Keratinocyte (primary cell): ENCODE measurements around the gene MAST2. TPM values are rescaled to one million over a fixed set of nuclear protein-coding genes. Genes with fewer than 3 reads are reported as not detected.

Experiments used
- DNase-seq: peaks from one replicate; pipeline ENCODE4 v3.0.0-alpha.2; 2011; ENCODE audit warnings: low read depth, missing footprints, low spot score
- FAIRE-seq: peaks from 2 replicates; lab custom pipeline; 2011; peaks lifted over from hg19 to GRCh38; lab: Jason Lieb, UNC
- H2AFZ ChIP-seq: 2 replicates; pipeline ENCODE4 v1.6.0; 2012; ENCODE audit warnings: low read length, control low read depth, inconsistent platforms; ENCODE audit not compliant: control insufficient read depth
- H3K27ac ChIP-seq: 2 replicates; pipeline ENCODE4 v1.5.1; 2011; ENCODE audit warnings: low read length; ENCODE audit not compliant: control insufficient read depth, insufficient read depth
- H3K27me3 ChIP-seq: 3 replicates; pipeline ENCODE4 v1.6.0; 2011; ENCODE audit warnings: low read length; ENCODE audit not compliant: control insufficient read depth, insufficient read depth; ENCODE audit errors: extremely low read depth
- H3K36me3 ChIP-seq, 2 experiments: 2 replicates in 1 of 2; 3 replicates in 1 of 2; pipeline ENCODE4 v1.5.1; 2011; ENCODE audit warnings: low read length in 2 of 2, mild to moderate bottlenecking in 1 of 2; ENCODE audit not compliant: control insufficient read depth in 2 of 2, insufficient read depth in 2 of 2; ENCODE audit errors: extremely low read depth in 1 of 2
- H3K4me1 ChIP-seq: 3 replicates; pipeline ENCODE4 v1.5.1; 2011; ENCODE audit warnings: low read length; ENCODE audit not compliant: control insufficient read depth, insufficient read depth; ENCODE audit errors: extremely low read depth
- H3K4me2 ChIP-seq: 3 replicates; pipeline ENCODE4 v1.6.0; 2011; ENCODE audit warnings: low read depth, low read length; ENCODE audit not compliant: control insufficient read depth, insufficient read depth; ENCODE audit errors: extremely low read depth
- H3K4me3 ChIP-seq, 3 experiments: fragments of 200-600 bp in 1 of 3; sonication (generic) in 1 of 3; 2 replicates in 2 of 3; 3 replicates in 1 of 3; pipeline ENCODE4 v1.5.1; 2011 to 2016; ENCODE audit warnings: low read length in 3 of 3, mild to moderate bottlenecking in 3 of 3, control low read depth in 2 of 3, inconsistent platforms in 1 of 3, low read depth in 1 of 3, mixed read lengths in 1 of 3, mixed run types in 1 of 3, moderate library complexity in 1 of 3; ENCODE audit not compliant: control insufficient read depth in 2 of 3, insufficient read depth in 2 of 3; ENCODE audit errors: extremely low read depth in 1 of 3
- H3K79me2 ChIP-seq: 2 replicates; pipeline ENCODE4 v1.6.0; 2012; ENCODE audit warnings: low read length; ENCODE audit not compliant: control insufficient read depth, insufficient read depth
- H3K9ac ChIP-seq: 3 replicates; pipeline ENCODE4 v1.6.0; 2011; ENCODE audit warnings: low read length; ENCODE audit not compliant: control insufficient read depth, insufficient read depth; ENCODE audit errors: extremely low read depth
- H3K9me1 ChIP-seq: 3 replicates; pipeline ENCODE4 v1.6.0; 2011; ENCODE audit warnings: low read length; ENCODE audit not compliant: control insufficient read depth, insufficient read depth; ENCODE audit errors: extremely low read depth
- H3K9me3 ChIP-seq: 2 replicates; pipeline ENCODE4 v1.5.1; 2012; ENCODE audit warnings: low read depth, low read length; ENCODE audit not compliant: control insufficient read depth
- H4K20me1 ChIP-seq: 3 replicates; pipeline ENCODE4 v1.6.0; 2011; ENCODE audit warnings: low read length; ENCODE audit not compliant: control insufficient read depth, insufficient read depth; ENCODE audit errors: extremely low read depth
- CTCF ChIP-seq, 3 experiments: IDR thresholded peaks in 1 of 3; conservative IDR thresholded peaks in 1 of 3; optimal IDR thresholded peaks in 1 of 3; 2 replicates in 2 of 3; 3 replicates in 1 of 3; pipeline versions ENCODE3 to v1.5.1; 2011; ENCODE audit warnings: low read length in 3 of 3, mild to moderate bottlenecking in 3 of 3, moderate library complexity in 2 of 3, control low read depth in 1 of 3, inconsistent platforms in 1 of 3; ENCODE audit not compliant: insufficient read depth in 2 of 3; ENCODE audit errors: extremely low read depth in 1 of 3
- EZH2 ChIP-seq: IDR thresholded peaks from one replicate; pipeline ENCODE4 v1.6.1; 2012; ENCODE audit warnings: inconsistent platforms, mild to moderate bottlenecking, low read length, moderate library complexity
- dilution Hi-C: fragments of 300-500 bp; cut with MboI; formaldehyde crosslinking; loops from one replicate; pipeline ENCODE4 v1.7.0; 2020; ENCODE audit warnings: low sequenced_read_pairs; ENCODE audit not compliant: extremely low pct_ligation_motif_present
- polyA plus RNA-seq, 5 experiments: library from polyadenylated mRNA; depleted of rRNA in 3 of 5; stranded (reverse) in 3 of 5; stranded (forward) in 1 of 5; unstranded in 1 of 5; fragments of >200 nt; gene quantifications; 1 replicate in 1 of 5; 2 replicates in 3 of 5; 3 replicates in 1 of 5; pipeline versions ENCODE4 v1.2.1 to v1.2.3, GENCODE V29; 2011 to 2012; ENCODE audit warnings: missing spikeins in 2 of 5, low read depth in 1 of 5, low replicate concordance in 1 of 5

Gene MAST2
- polyA plus RNA-seq, 1 donor (not counting 4 experiments of a cell fraction or from before 2014, with no cell fraction given): 12.2 TPM

GRCh38 chr1:45876000-45876617 lies 72.7 kb downstream of the MAST2 start:
- no peak overlapping the region for H3K27ac ChIP-seq
- dilution Hi-C loops: no loop called here

GRCh38 chr1:45877264-45877663 lies 73.9 kb downstream of the MAST2 start:
- Histone ChIP-seq H3K27me3 (no peaks in the 10 kb centered on the region), H3K9ac (no peak overlapping the region), H3K27ac (no peak overlapping the region), H3K4me3 (no peak overlapping the region), H4K20me1 (no peaks in the 10 kb centered on the region), H3K4me2 (no peak overlapping the region), H3K9me3 (no peaks in the 10 kb centered on the region), H3K79me2 (no peaks in the 10 kb centered on the region), H3K36me3 (no peaks in the 10 kb centered on the region), H2AFZ (no peak overlapping the region), H3K9me1 (no peaks in the 10 kb centered on the region), H3K4me1 (no peaks in the 10 kb centered on the region)
- no peak for DNase-seq
- no peak for TF ChIP-seq EZH2
- TF ChIP-seq CTCF (optimal IDR thresholded peaks at IDR 0.05 in 1 of 3, IDR thresholded peaks at IDR 0.05 in 1 of 3, conservative IDR thresholded peaks at IDR 0.05 in 1 of 3; ENCODE audit: extremely low read depth in 1 of 3, insufficient read depth in 2 of 3, low read length in 3 of 3): no peak
- dilution Hi-C loops: no loop called here
- no peak for FAIRE-seq

More at GRCh38 chr1:45876000-45876617, 72.7 kb downstream of the MAST2 start:
- no peak overlapping the region for H3K9ac ChIP-seq
- TF ChIP-seq EZH2 (no peak), CTCF (optimal IDR thresholded peaks at IDR 0.05 in 1 of 3, IDR thresholded peaks at IDR 0.05 in 1 of 3, conservative IDR thresholded peaks at IDR 0.05 in 1 of 3; ENCODE audit: extremely low read depth in 1 of 3, insufficient read depth in 2 of 3, low read length in 3 of 3) (no peak)
- no peaks in the 10 kb centered on the region for H3K9me3 ChIP-seq
- H3K27me3 ChIP-seq: no peaks in the 10 kb centered on the region
- no peak for DNase-seq
- H3K79me2 ChIP-seq: no peaks in the 10 kb centered on the region
- no peaks in the 10 kb centered on the region for H3K4me1 ChIP-seq
- no peak overlapping the region for H2AFZ ChIP-seq
- no peak for FAIRE-seq
- H3K4me2 ChIP-seq: no peak overlapping the region
- H4K20me1 ChIP-seq: no peaks in the 10 kb centered on the region
- H3K36me3 ChIP-seq: no peaks in the 10 kb centered on the region
- no peaks in the 10 kb centered on the region for H3K9me1 ChIP-seq
- H3K4me3 ChIP-seq: no peak overlapping the region
